Peyer's patch (tissue), 4 donors: ENCODE results near the gene POFUT2.

ENCODE experiments used
- POLR2A ChIP-seq, 2 donors: fragments of 450-650 bp; IDR thresholded peaks; one replicate each; pipeline ENCODE4 v1.5.1; 2017; ENCODE audit warnings: antibody characterized with exemption in 2 of 2, mild to moderate bottlenecking in 2 of 2, moderate library complexity in 2 of 2
- TF ChIP-seq, protein P1 (sequence below), 6 experiments: fragments of 450-650 bp in 4 of 6; fragments of 200-600 bp in 2 of 6; sonication (generic) in 1 of 6; IDR thresholded peaks; one replicate each; pipeline ENCODE4 v1.5.1; 2017 to 2019; ENCODE audit warnings: antibody characterized with exemption in 6 of 6, mild to moderate bottlenecking in 3 of 6, moderate library complexity in 1 of 6

DNA sequence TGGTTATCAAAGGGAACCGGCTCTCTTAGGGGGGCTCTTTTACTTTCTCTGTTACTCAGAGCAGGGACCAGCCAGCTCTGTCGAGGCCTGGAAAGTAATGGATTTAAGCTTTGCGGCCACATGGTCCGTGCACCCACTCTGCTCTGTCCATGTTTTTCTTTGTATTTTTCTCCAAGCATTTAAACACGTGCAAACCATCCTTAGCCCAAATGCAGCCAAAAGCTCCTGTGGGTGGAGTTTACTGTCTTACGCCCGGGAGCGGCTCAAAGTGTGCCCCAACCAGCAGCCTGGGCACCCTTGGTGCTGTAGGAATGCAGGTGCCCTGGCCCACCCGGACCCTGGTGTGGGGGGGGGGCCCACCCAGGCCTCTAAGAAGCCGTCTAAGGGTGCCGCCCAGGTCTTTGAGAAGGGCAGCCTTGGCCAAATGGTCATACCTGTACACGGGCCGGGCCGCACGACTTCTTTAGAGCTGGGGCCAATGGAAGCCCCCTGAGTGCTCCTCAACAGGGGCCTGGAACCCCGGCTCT is 29.2 kb upstream of the POFUT2 start:
- TF ChIP-seq, protein P1, sequence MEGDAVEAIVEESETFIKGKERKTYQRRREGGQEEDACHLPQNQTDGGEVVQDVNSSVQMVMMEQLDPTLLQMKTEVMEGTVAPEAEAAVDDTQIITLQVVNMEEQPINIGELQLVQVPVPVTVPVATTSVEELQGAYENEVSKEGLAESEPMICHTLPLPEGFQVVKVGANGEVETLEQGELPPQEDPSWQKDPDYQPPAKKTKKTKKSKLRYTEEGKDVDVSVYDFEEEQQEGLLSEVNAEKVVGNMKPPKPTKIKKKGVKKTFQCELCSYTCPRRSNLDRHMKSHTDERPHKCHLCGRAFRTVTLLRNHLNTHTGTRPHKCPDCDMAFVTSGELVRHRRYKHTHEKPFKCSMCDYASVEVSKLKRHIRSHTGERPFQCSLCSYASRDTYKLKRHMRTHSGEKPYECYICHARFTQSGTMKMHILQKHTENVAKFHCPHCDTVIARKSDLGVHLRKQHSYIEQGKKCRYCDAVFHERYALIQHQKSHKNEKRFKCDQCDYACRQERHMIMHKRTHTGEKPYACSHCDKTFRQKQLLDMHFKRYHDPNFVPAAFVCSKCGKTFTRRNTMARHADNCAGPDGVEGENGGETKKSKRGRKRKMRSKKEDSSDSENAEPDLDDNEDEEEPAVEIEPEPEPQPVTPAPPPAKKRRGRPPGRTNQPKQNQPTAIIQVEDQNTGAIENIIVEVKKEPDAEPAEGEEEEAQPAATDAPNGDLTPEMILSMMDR (IDR thresholded peaks at IDR 0.05): no peak
- TF ChIP-seq POLR2A (IDR thresholded peaks at IDR 0.05): no peak
